Adrenal gland (tissue), 12 donors: ENCODE results near the gene RUNX3. TPM values are rescaled to one million over a fixed set of nuclear protein-coding genes. Genes with fewer than 3 reads are reported as not detected.

ENCODE experiments used
- DNase-seq, 7 donors: peaks; one replicate each; pipeline ENCODE4 v3.0.0-alpha.2; 2019 to 2020
- H3K27ac ChIP-seq, 5 donors: fragments of 200-600 bp; sonication (generic) in 4 of 5; 1 replicate in 3 of 5; 2 replicates in 2 of 5; pipeline versions ENCODE4 v1.5.1 to v1.8.0; 2016 to 2020; ENCODE audit warnings: mild to moderate bottlenecking in 1 of 5
- H3K27me3 ChIP-seq: fragments of 200-600 bp; 2 replicates; pipeline ENCODE4 v1.8.0; 2021
- H3K36me3 ChIP-seq, 2 donors: fragments of 200-600 bp; replicated peaks in 1 of 2; 1 replicate in 1 of 2; 2 replicates in 1 of 2; pipeline versions ENCODE4 v1.5.1 to v1.8.0; 2018 to 2022
- H3K4me1 ChIP-seq, 2 donors: fragments of 200-600 bp; replicated peaks in 1 of 2; 1 replicate in 1 of 2; 2 replicates in 1 of 2; pipeline versions ENCODE4 v1.5.1 to v1.8.0; 2018 to 2021
- H3K4me3 ChIP-seq, 4 donors: fragments of 200-600 bp; sonication (generic) in 3 of 4; one replicate each; pipeline ENCODE4 v1.5.1; 2016 to 2018
- H3K9me3 ChIP-seq, 3 donors: fragments of 200-600 bp; sonication (generic) in 1 of 3; replicated peaks in 1 of 3; 1 replicate in 2 of 3; 2 replicates in 1 of 3; pipeline versions ENCODE4 v1.5.1 to v1.8.0; 2016 to 2021
- POLR2A ChIP-seq, 2 donors: fragments of 450-650 bp; IDR thresholded peaks; one replicate each; pipeline ENCODE4 v1.6.1; 2017; ENCODE audit warnings: antibody characterized with exemption in 2 of 2, mild to moderate bottlenecking in 2 of 2, moderate library complexity in 1 of 2
- WGBS, 4 donors: extraction: QIAGEN DNeasy Blood & Tissue Kit in 2 of 4; methylation state at CpG; one replicate each; pipeline versions ENCODE4 v1.1.5 to v1.1.7; 2013 to 2017; 5-methylcytosine and 5-hydroxymethylcytosine counted together
- intact Hi-C, 2 donors: fragments of 100-400 bp; cut with DNase I; formaldehyde crosslinking; loops; one replicate each; pipeline versions ENCODE4 v1.14.1 to v1.15.0; 2022 to 2023
- polyA plus RNA-seq, 3 donors: library from polyadenylated mRNA; stranded (reverse); fragments of 200-250 nt in 2 of 3; fragments of 350-450 nt in 1 of 3; fragmentation: Illumina TruSeq in 1 of 3; extraction: RNeasy Lipid Tissue Mini Kit (QIAGEN cat#74804) in 1 of 3; gene quantifications; one replicate each; pipeline ENCODE4 v1.2.3, GENCODE V29; 2013 to 2014
- total RNA-seq, 9 donors: library from RNA; depleted of rRNA in 4 of 9; stranded (reverse); fragments of >200 nt in 4 of 9; fragments of 120-200 nt in 1 of 9; fragmentation: NEBNext Ultra II Directional in 1 of 9; extraction: Animal tissue kit (Norgen Biotek cat#: 25700) in 1 of 9; gene quantifications; one replicate each; pipeline versions ENCODE4 v1.1.0 to v1.2.4, GENCODE V29; 2013 to 2023
- TF ChIP-seq, protein P1 (sequence below), 6 experiments: fragments of 450-650 bp in 4 of 6; fragments of 200-600 bp in 2 of 6; sonication (generic) in 1 of 6; IDR thresholded peaks; 1 replicate in 5 of 6; 2 replicates in 1 of 6; pipeline versions ENCODE4 v1.5.1 to v1.8.0; 2016 to 2021; ENCODE audit warnings: antibody characterized with exemption in 6 of 6, mild to moderate bottlenecking in 2 of 6, moderate library complexity in 1 of 6
- donor health status: healthy with polysubstance abuse.
- donor health status: Bipolar disorder and iron deficiency.
- donor health status: DM: yes; HTN: yes; CAD: no.
- donor health status: DM: no; HTN: no; CAD: no.
- donor health status: DM: no; HTN: no; CAD: no.
- donor health status: DM: yes; HTN: yes; CAD: no.

Gene RUNX3
- total and polyA plus RNA-seq, 12 donors = 0.06 to 7.5 (median 2.7) TPM

DNA sequence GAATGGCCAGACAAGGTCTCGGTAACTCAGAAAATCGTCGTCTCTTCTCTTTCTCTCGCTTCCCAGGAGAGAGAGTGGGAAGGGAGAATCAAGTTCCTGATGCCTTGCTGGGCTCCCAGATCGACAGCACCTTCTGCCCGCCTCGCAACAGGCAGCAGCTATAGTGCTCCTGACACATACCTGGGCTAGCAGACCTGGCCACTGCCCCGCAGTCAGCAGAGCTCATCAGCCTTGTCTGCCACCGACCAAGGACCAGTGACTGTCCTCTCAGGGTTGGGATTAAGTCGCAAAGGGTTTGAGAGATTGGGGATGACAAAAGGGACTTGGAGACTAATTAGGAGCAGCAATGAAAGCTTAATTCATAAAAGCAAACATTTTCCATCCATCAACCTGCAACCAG is 4.1 kb downstream of the RUNX3 start:
- TF ChIP-seq, protein P1, sequence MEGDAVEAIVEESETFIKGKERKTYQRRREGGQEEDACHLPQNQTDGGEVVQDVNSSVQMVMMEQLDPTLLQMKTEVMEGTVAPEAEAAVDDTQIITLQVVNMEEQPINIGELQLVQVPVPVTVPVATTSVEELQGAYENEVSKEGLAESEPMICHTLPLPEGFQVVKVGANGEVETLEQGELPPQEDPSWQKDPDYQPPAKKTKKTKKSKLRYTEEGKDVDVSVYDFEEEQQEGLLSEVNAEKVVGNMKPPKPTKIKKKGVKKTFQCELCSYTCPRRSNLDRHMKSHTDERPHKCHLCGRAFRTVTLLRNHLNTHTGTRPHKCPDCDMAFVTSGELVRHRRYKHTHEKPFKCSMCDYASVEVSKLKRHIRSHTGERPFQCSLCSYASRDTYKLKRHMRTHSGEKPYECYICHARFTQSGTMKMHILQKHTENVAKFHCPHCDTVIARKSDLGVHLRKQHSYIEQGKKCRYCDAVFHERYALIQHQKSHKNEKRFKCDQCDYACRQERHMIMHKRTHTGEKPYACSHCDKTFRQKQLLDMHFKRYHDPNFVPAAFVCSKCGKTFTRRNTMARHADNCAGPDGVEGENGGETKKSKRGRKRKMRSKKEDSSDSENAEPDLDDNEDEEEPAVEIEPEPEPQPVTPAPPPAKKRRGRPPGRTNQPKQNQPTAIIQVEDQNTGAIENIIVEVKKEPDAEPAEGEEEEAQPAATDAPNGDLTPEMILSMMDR (IDR thresholded peaks at IDR 0.05) = no peak
- no peak for TF ChIP-seq POLR2A (IDR thresholded peaks at IDR 0.05)
- no peak overlapping the region for H3K4me3 ChIP-seq
- no peak for DNase-seq
- H3K36me3 ChIP-seq = no peaks in the 10 kb centered on the region
- intact Hi-C loops = no loop called here
- WGBS, 4 donors = 23 to 39% (median 34%) methylated on average over 9 to 10 of the region's 10 CpGs
- no peak overlapping the region for H3K27ac ChIP-seq
- H3K9me3 ChIP-seq = no peaks in the 10 kb centered on the region
- peaks cover 0 to 7% of the 10 kb centered on the region in 2 donors for H3K4me1 ChIP-seq
- peaks cover 51% of the 10 kb centered on the region for H3K27me3 ChIP-seq

DNA sequence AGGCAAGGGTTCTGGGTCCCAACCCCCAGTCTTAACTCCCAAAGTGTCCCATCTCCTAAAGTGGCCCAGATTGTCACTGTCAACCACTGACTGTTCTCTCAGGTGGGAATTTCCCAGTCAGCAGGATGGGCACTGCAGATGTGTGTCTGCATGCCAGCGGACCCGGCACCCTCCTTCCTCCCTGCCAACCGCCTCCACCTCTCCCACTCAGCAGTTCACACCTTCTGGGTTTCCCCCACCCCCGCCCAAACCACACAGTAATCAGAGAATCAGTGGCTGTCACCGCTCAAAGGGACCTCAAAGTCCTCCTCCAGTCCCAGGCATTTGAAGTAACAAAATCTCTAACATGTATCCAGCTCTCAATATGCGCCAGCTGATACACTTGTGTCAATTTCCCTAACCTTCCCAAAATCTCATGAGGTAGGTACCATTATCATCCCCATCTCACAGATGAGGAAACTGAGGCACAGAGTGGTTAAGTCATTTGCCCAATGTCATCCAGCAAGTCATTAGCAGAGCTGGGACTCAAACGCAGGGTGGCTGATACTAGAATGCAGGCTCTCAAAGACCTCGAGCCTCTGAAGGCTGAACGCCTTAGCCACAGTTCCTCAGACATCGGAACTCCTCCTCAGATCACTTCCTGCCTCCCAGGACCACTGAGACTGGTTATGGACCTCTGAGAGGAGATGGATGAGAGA is 4.8 kb downstream of the RUNX3 start:
- Histone ChIP-seq H3K9me3 (no peaks in the 10 kb centered on the region), H3K27ac (no peak overlapping the region), H3K4me3 (no peak overlapping the region), H3K36me3 (no peaks in the 10 kb centered on the region), H3K4me1 (peaks cover 0 to 7% of the 10 kb centered on the region in 2 donors), H3K27me3 (peaks cover 43% of the 10 kb centered on the region)
- DNase-seq = no peak
- TF ChIP-seq, protein P1 (IDR thresholded peaks at IDR 0.05) = no peak
- no peak for TF ChIP-seq POLR2A (IDR thresholded peaks at IDR 0.05)
- WGBS, 4 donors = 47 to 62% (median 59%) methylated on average over 9 to 10 of the region's 10 CpGs
- intact Hi-C loops = no loop called here

- TF ChIP-seq, protein P1 (IDR thresholded peaks at IDR 0.05) = no peak
- TF ChIP-seq POLR2A (IDR thresholded peaks at IDR 0.05) = no peak
- 71 to 80% (median 72%) methylated on average over 13 to 15 of the region's 15 CpGs for WGBS, 4 donors
- peaks cover 0 to 3% of the 10 kb centered on the region in 2 donors for H3K4me1 ChIP-seq
- peaks cover 30% of the 10 kb centered on the region for H3K27me3 ChIP-seq
- H3K27ac ChIP-seq = no peak overlapping the region
- H3K36me3 ChIP-seq = no peaks in the 10 kb centered on the region
- intact Hi-C loops = no loop called here
- no peak for DNase-seq
- H3K4me3 ChIP-seq = no peak overlapping the region
- H3K9me3 ChIP-seq = no peaks in the 10 kb centered on the region
Measured at GRCh38 chr1:24923485-24924113, 6.5 kb downstream of the RUNX3 start.

GRCh38 chr1:24921938-24922662 is 8.0 kb downstream of the RUNX3 start:
- DNase-seq = no peak
- Histone ChIP-seq H3K36me3 (no peaks in the 10 kb centered on the region), H3K9me3 (no peaks in the 10 kb centered on the region), H3K27me3 (peaks cover 23% of the 10 kb centered on the region), H3K4me1 (no peaks in the 10 kb centered on the region), H3K27ac (no peak overlapping the region), H3K4me3 (no peak overlapping the region)
- TF ChIP-seq, protein P1 (IDR thresholded peaks at IDR 0.05) = no peak
- TF ChIP-seq POLR2A (IDR thresholded peaks at IDR 0.05) = no peak
- intact Hi-C loops = no loop called here
- 83 to 90% (median 88%) methylated on average over 9 of the region's 9 CpGs for WGBS, 4 donors
